ENCODE results near the gene ALPK3. TPM values are rescaled to one million over a fixed set of nuclear protein-coding genes. Genes with fewer than 3 reads are reported as not detected.

ALPK3 gene
- total and polyA plus RNA-seq, 10 of the 15 experiments (the other 5 are each of a cell fraction or from before 2014, with no cell fraction given), result under 0.01 to 0.05 (median 0.02) TPM; not detected in 6

DNA sequence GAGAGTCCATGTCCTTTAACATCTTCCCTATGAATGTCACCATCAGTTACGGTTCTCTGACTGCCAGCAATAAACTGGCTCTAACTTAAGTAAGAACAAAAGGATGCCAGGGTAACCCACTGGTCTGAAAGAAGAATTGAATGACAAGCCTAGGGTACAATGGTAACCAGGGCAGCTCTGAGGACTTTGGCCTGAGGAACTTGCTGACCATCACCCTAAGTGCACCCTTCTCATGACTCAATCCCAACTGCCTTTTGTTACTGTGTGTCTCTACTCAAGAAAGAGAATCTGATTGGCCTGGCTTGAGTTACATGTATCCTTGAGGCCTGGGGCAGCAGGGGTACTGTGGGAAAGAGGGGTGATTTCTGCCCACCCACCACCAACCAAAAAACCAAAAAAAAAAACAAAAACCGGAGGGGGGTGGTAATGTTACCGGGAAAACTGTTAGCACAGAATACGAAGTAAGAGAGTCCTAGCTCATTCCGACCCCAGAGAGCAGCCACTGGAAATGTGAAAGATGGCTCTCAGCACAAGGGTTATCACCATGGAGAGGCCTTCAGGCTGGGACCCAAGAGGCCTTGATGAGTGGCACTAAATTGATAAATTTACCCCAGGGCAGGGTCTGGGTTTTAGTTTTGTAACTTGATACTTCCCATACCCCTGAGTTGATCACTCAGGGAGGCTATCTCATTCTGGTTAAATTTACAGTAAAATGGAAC is 58.0 kb downstream of the ALPK3 start:
- intact Hi-C loops (cut with micrococcal nuclease; ENCODE audit: unreplicated experiment), result no loop called here
- Histone ChIP-seq H2AFZ (ENCODE audit: control insufficient read depth, low read depth, low read length) (no peak overlapping the region), H3K9me3 (replicated peaks; ENCODE audit: control insufficient read depth, insufficient read depth, low read length) (no peaks in the 10 kb centered on the region), H3K9ac (ENCODE audit: control insufficient read depth, insufficient read depth, low read length) (no peak overlapping the region), H3K36me3 (ENCODE audit: control insufficient read depth in 2 of 2, insufficient read depth in 2 of 2, low read length in 1 of 2) (no peaks in the 10 kb centered on the region), H3K27ac (ENCODE audit: control insufficient read depth, insufficient read depth) (no peak overlapping the region), H3K4me3 (no peak overlapping the region), H3K27me3 (replicated peaks in 1 of 2; ENCODE audit: control insufficient read depth in 2 of 2, insufficient read depth in 2 of 2, low read length in 1 of 2) (no peaks in the 10 kb centered on the region; a peak in 1 of 4 replicates), H3K79me2 (ENCODE audit: control insufficient read depth, insufficient read depth, low read length) (no peaks in the 10 kb centered on the region), H3K4me2 (ENCODE audit: control insufficient read depth, insufficient read depth) (no peak overlapping the region), H4K20me1 (ENCODE audit: control insufficient read depth, insufficient read depth) (no peaks in the 10 kb centered on the region), H3K4me1 (ENCODE audit: control insufficient read depth, insufficient read depth, low read length) (no peaks in the 10 kb centered on the region)
- ATAC-seq (no peak), DNase-seq (ENCODE audit: low read depth, low spot score) (no peak), FAIRE-seq (no peak)
- ChIA-PET SMC1A (ENCODE audit: uncharacterized antibody, unreplicated experiment) (interaction anchor here (1.7 kb wide), 1 partner anchor 52 kb away, joined by 3 read pairs; no protein-coding TSS in a partner anchor), CTCF (interaction anchor here (1.7 kb wide), 1 partner anchor 10 kb away, joined by 5 read pairs; no protein-coding TSS in a partner anchor), POLR2A (interaction anchor here (0.5 to 0.7 kb wide), 2 partner anchors 65 to 270 kb away, joined by 3 to 5 read pairs; no protein-coding TSS in a partner anchor), RAD21 (ENCODE audit: unreplicated experiment) (no interaction called here)
- no TSS peak for BruUV-seq (replicated peaks)
- 35% methylated on average over 5 of the region's 5 CpGs for WGBS (ENCODE audit: insufficient coverage, insufficient replicate concordance, low lambda C conversion rate, missing lambda C conversion rate)
- in situ Hi-C loops (cut with MboI), result loop anchor here (5.0 kb wide), 1 partner anchor 283 kb away; no protein-coding TSS in a partner anchor
- TF ChIP-seq PAX5 (IDR thresholded peaks at IDR 0.05; ENCODE audit: borderline replicate concordance, low read depth, low read length), result no peak
- no peak for TF ChIP-seq SMC3 (IDR thresholded peaks at IDR 0.05; ENCODE audit: borderline replicate concordance, low read length)
- TF ChIP-seq CREB1 (IDR thresholded peaks at IDR 0.05; ENCODE audit: low read depth), result no peak
- no peak for TF ChIP-seq NRF1 (conservative IDR thresholded peaks at IDR 0.05; ENCODE audit: low read depth, low read length)
- no peak for TF ChIP-seq E4F1 (IDR thresholded peaks at IDR 0.05; ENCODE audit: borderline replicate concordance, partially characterized antibody)
- no peak for TF ChIP-seq ZNF622 (IDR thresholded peaks at IDR 0.05)
- TF ChIP-seq MYC (IDR thresholded peaks at IDR 0.05; ENCODE audit: insufficient read depth, insufficient read length, insufficient replicate concordance, low read length, severe bottlenecking), result no peak
- no peak for TF ChIP-seq SREBF2 (IDR thresholded peaks at IDR 0.05; ENCODE audit: low read length)
- no peak for TF ChIP-seq GABPA (IDR thresholded peaks at IDR 0.05; ENCODE audit: low read depth)
- TF ChIP-seq GATAD2B (conservative IDR thresholded peaks at IDR 0.05; ENCODE audit: low read depth), result no peak
- no peak for TF ChIP-seq KAT2A (conservative IDR thresholded peaks at IDR 0.05; ENCODE audit: control insufficient read depth, low read depth, low read length)
- no peak for TF ChIP-seq ZSCAN29 (IDR thresholded peaks at IDR 0.05)
- TF ChIP-seq PAX8 (IDR thresholded peaks at IDR 0.05), result no peak
- TF ChIP-seq ZNF217 (IDR thresholded peaks at IDR 0.05), result no peak
- TF ChIP-seq KDM1A (IDR thresholded peaks at IDR 0.05; ENCODE audit: borderline replicate concordance), result no peak
- TF ChIP-seq ASH2L (IDR thresholded peaks at IDR 0.05; ENCODE audit: borderline replicate concordance, low read depth), result no peak

All from GM12878 (cell line).